ENCODE measurements around the gene REPS2. TPM values are rescaled to one million over a fixed set of nuclear protein-coding genes. Genes with fewer than 3 reads are reported as not detected.

The REPS2 gene
- total RNA-seq, 1 donor from 2014 or later, result not detected

- intact Hi-C loops (cut with micrococcal nuclease), result no loop called here
Observed at GRCh38 chrX:17000751-17001150, 54.3 kb downstream of the REPS2 start.

GRCh38 chrX:17005712-17006368, 59.4 kb downstream of the REPS2 start:
- intact Hi-C loops (cut with micrococcal nuclease), result no loop called here

DNA sequence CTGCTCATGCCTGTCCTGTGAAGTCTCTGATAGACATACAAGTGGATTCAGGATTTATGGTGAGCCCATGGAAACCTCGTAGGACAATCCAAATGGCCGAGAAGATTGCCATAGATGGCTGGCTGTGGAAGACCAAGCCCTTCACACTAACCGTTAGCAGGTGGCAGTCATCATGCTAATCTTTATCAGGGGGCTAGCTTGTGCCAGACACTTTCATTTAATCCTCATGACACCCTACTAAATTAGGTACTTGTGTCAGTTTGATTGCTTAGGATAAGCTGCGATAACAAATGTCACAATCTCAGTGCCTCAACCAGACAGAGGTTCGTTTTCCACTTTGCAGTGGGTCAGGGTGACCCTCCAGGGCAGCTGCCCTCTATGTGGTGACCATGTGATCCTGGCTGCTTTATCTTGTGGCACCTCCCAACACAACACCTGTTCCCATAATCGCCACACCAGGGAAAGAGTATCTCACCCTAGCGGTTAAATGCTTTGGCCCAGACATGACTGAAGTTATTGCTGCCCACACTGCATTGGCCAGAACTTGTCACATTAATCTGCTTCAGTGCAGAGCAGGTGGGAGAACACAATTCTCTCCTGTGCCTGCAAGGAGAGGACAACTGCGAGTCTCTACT, 60.8 kb downstream of the REPS2 start:
- intact Hi-C loops (cut with micrococcal nuclease), result no loop called here

- intact Hi-C loops (cut with micrococcal nuclease), result no loop called here
Observed at GRCh38 chrX:17009856-17010625, 63.6 kb downstream of the REPS2 start.

DNA sequence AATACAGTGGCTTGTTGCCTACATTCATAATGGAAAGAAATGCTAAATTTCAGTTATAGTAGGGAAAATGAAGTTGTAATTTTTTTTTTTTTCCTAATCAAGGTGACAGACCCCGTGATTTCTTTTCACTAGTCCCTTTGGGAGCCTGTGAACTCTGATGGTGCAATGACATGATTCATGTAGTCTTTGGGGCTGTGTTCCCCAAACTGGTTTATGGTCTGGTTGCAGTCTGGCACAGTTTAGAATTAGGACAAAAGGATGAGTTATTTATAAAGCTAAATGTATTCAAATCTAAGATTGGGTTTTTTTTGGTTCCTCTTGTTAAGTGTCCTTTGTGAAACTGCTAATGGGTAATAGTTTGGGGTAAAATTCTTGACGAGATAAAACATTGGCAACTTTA, 66.0 kb downstream of the REPS2 start:
- intact Hi-C loops (cut with micrococcal nuclease), result no loop called here

- intact Hi-C loops (cut with micrococcal nuclease), result no loop called here
Observed at GRCh38 chrX:17014216-17014615, 67.8 kb downstream of the REPS2 start.

- intact Hi-C loops (cut with micrococcal nuclease), result no loop called here
Observed at GRCh38 chrX:17017134-17017533, 70.7 kb downstream of the REPS2 start.

- intact Hi-C loops (cut with micrococcal nuclease), result no loop called here
Observed at GRCh38 chrX:17020356-17020755, 73.9 kb downstream of the REPS2 start.

- intact Hi-C loops (cut with micrococcal nuclease), result no loop called here
Observed at GRCh38 chrX:17020851-17021821, 74.7 kb downstream of the REPS2 start.

DNA sequence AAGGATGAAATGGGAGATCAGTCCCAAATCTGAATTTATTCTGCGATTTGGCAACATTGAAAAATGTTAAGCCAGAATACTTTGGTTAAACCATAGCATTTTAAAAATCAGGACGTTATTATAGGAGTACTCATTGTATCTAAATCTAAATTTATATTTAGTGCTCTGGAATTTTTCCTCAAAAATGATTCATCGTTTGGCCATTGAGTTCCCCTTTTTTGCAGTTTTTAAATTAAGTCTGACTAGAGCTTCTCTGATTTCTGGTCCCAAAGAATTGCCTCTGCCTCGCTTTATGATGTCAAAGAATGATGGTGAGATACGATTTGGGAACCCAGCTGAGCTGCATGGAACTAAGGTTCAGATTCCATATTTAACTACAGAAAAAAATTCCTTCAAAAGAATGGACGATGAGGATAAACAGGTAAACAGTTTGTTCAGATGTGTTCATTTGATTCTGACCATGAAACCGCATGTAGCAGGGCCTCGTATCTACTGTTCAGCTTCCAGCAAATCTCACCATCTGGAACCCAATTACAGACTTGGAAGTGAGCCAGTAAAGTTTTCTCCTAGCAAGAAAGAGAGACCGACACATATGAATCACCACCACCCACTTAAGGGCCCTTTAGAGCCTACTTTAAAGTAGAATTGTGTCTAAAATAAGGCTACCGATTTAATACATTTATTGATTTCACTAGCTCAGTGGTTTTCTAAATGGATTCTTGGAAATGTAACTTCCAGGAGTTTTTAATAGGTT, 75.6 kb downstream of the REPS2 start:
- intact Hi-C loops (cut with micrococcal nuclease), result no loop called here

DNA sequence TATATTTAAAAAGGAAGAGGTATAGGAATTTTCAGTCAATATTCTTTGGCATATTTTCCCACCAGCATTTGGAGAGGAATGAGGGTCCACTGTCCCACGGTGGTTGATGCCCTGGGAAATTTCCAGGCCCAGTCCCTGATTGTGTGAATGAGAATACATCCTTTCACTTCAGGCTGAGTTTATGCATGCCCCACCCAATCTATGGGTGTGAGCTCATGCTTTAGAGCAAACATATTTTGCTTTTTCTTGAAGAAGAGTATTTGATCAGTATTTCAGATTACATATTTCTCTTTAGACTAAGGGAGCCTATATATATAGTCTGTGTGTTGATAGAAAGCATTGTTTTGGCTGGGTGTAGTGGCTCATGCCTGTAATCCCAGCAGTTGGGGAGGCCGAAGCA, 77.2 kb downstream of the REPS2 start:
- intact Hi-C loops (cut with micrococcal nuclease), result no loop called here

DNA sequence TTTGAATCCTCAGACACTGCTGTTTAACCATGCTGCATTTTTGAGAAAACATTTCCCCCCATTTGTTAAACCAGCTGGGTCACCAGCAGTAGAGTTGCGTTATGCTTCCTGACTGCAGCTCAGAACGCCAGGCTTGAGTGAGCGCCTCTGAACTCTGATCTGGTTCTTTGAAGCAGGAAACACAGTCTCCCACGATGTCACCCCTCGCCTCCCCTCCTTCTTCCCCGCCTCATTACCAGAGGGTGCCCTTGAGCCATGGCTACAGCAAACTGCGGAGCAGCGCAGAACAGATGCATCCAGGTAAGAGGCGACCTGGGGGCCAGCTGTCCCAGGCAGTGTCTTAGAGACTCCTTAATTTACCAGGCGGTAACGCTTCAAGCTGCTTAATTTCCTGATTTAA, 78.4 kb downstream of the REPS2 start:
- intact Hi-C loops (cut with micrococcal nuclease), result no loop called here

- intact Hi-C loops (cut with micrococcal nuclease), result no loop called here
Observed at GRCh38 chrX:17025621-17026302, 79.3 kb downstream of the REPS2 start.

GRCh38 chrX:17027931-17028330, 81.5 kb downstream of the REPS2 start:
- intact Hi-C loops (cut with micrococcal nuclease), result no loop called here

- intact Hi-C loops (cut with micrococcal nuclease), result no loop called here
Observed at GRCh38 chrX:17028356-17028755, 81.9 kb downstream of the REPS2 start.

- intact Hi-C loops (cut with micrococcal nuclease), result no loop called here
Observed at GRCh38 chrX:17030092-17030491, 83.6 kb downstream of the REPS2 start.

GRCh38 chrX:17030580-17031270, 84.3 kb downstream of the REPS2 start:
- intact Hi-C loops (cut with micrococcal nuclease), result no loop called here

GRCh38 chrX:17031827-17032226, 85.4 kb downstream of the REPS2 start:
- intact Hi-C loops (cut with micrococcal nuclease), result no loop called here

DNA sequence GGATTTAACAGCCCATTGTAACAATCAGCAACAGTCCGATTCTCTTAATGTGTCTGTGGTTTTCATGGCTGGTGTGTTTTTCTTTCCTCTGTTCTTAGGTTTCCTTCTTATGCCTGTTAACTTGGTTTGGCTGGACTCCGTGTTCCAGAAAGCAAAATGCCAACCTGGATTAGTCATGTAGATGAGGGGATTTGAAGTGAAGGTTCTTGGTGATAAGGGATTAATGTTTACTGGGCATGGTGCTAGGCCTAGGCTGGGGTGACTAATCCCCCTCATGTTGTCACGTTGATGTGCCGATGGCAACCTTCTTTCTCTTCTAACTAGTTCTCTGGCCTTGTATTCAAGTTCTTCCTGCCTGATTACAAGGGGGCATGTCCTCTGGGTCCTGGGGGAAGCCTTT, 85.9 kb downstream of the REPS2 start:
- intact Hi-C loops (cut with micrococcal nuclease), result no loop called here
